ENCODE data around the gene TRIP13.
"Not testable (repeated sequence)": the region's sequence is repeated elsewhere in the genome, so short reads cannot be mapped to it uniquely, and the experiment has no call there.

TRIP13 gene

GRCh38 chr5:892394-893136 lies at the start of gene TRIP13, which contains the start of gene BRD9:
Gene TRIP13, plus strand, starts transcription at chr5:892884. Its CDS starts 115 bp downstream, at chr5:892999.
Gene BRD9, minus strand, starts transcription at chr5:892801. Its CDS starts 144 bp downstream, at chr5:892657.
- TF ChIP-seq CTCF (IDR thresholded peaks at IDR 0.05; ENCODE audit: low read depth, low read length, missing control alignments): no peak
- in situ Hi-C loops (cut with HindIII; ENCODE audit: low pct_ligation_motif_present, low sequenced_read_pairs): no loop called here
- DNase-seq: peak; percentile 52
- Histone ChIP-seq H3K27me3 (replicated peaks) (no peaks in the 10 kb centered on the region), H3K36me3 (replicated peaks) (peaks cover 31% of the 10 kb centered on the region), H3K27ac (peak within 1 kb of the TSS; percentile 85), H3K4me3 (ENCODE audit: low read depth, low read length) (peak within 1 kb of the TSS; percentile 92)

- DNase-seq; H3K36me3 ChIP-seq (replicated peaks); H3K27me3 ChIP-seq (replicated peaks); H3K4me3 ChIP-seq (ENCODE audit: low read depth, low read length); in situ Hi-C loops (cut with HindIII; ENCODE audit: low pct_ligation_motif_present, low sequenced_read_pairs); H3K27ac ChIP-seq: not testable (repeated sequence)
Observed at GRCh38 chr5:843371-843770, 49.3 kb upstream of the TRIP13 start.

- DNase-seq; in situ Hi-C loops (cut with HindIII; ENCODE audit: low pct_ligation_motif_present, low sequenced_read_pairs); H3K27ac ChIP-seq; H3K36me3 ChIP-seq (replicated peaks); H3K27me3 ChIP-seq (replicated peaks); H3K4me3 ChIP-seq (ENCODE audit: low read depth, low read length): not testable (repeated sequence)
Observed at GRCh38 chr5:843926-844325, 48.8 kb upstream of the TRIP13 start.

DNA sequence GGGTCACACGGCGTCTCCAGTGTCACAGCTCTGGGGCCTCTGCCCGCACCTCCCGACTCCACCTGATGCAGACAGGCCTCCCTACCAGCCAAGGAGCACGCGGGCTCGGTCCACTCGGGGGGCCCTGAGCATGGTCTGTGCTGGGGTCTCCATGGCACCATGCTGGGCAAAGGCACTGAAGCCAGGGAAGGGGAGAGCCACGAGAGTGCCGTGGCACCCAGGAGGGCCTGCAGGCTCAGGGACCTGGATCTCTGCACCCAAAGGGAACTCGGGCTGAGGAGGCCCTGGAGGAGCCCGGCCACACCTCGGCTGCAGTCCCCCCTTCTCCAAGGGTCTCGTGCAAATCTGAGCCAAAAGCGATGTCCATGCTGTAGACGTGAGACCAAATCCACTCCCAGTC lies 48.3 kb upstream of the TRIP13 start:
- H3K36me3 ChIP-seq (replicated peaks); DNase-seq; H3K4me3 ChIP-seq (ENCODE audit: low read depth, low read length); in situ Hi-C loops (cut with HindIII; ENCODE audit: low pct_ligation_motif_present, low sequenced_read_pairs); H3K27ac ChIP-seq; H3K27me3 ChIP-seq (replicated peaks): not testable (repeated sequence)

DNA sequence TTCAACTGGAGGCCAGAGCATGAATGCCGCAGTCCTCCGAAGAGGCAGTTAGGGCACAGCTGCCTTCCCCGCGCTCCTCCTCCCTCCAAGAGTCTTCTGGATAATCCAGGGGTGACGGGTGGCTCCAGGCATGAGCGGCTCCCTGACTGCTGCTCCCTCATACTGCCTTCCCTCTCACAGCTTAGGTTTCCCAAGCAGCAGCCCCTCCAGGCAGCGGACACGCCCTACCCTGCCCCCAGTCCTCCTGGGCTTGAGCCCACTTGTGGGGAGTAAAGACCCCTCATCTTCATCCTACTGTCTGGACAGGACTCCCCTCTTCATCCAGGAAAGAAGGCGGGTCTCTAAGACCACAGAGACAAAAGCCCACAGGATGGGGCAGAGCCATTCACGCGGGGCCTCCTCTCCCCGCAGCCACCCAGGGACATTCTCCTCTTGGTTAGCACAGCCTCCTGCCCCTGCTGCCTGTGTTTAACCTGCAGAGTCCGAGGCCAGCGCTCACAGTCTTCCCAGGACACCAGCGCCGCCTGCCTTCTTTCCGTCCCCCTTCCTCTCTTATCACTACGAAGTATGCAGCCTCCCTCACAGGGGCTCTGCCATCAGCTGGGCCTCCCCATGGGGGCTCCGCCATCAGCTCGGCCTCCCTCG lies 47.5 kb upstream of the TRIP13 start:
- H3K27me3 ChIP-seq (replicated peaks); H3K4me3 ChIP-seq (ENCODE audit: low read depth, low read length); H3K27ac ChIP-seq; in situ Hi-C loops (cut with HindIII; ENCODE audit: low pct_ligation_motif_present, low sequenced_read_pairs); DNase-seq; H3K36me3 ChIP-seq (replicated peaks): not testable (repeated sequence)

GRCh38 chr5:845676-846601 lies 46.7 kb upstream of the TRIP13 start:
- H3K27ac ChIP-seq; DNase-seq; H3K36me3 ChIP-seq (replicated peaks); H3K4me3 ChIP-seq (ENCODE audit: low read depth, low read length); H3K27me3 ChIP-seq (replicated peaks); in situ Hi-C loops (cut with HindIII; ENCODE audit: low pct_ligation_motif_present, low sequenced_read_pairs): not testable (repeated sequence)

DNA sequence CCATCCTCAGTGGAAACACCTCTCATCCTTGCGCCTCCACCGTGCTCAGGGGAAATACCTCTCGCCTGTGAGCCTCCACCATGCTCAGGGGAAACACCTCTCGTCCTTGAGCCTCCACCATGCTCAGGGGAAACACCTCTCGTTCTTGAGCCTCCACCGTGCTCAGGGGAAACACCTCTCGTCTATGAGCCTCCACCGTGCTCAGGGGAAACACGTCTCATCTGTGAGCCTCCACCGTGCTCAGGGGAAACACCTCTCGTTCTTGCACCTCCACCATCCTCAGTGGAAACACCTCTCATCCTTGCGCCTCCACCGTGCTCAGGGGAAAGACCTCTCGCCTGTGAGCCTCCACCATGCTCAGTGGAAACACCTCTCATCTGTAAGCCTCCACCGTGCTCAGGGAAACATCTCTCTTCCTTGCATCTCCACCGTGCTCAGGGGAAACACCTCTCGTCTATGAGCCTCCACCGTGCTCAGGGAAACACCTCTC lies 46.0 kb upstream of the TRIP13 start:
- H3K27ac ChIP-seq; DNase-seq; H3K4me3 ChIP-seq (ENCODE audit: low read depth, low read length); H3K27me3 ChIP-seq (replicated peaks); H3K36me3 ChIP-seq (replicated peaks); in situ Hi-C loops (cut with HindIII; ENCODE audit: low pct_ligation_motif_present, low sequenced_read_pairs): not testable (repeated sequence)

- H3K27ac ChIP-seq; H3K4me3 ChIP-seq (ENCODE audit: low read depth, low read length); in situ Hi-C loops (cut with HindIII; ENCODE audit: low pct_ligation_motif_present, low sequenced_read_pairs); H3K27me3 ChIP-seq (replicated peaks); H3K36me3 ChIP-seq (replicated peaks); DNase-seq: not testable (repeated sequence)
Observed at GRCh38 chr5:847212-847611, 45.5 kb upstream of the TRIP13 start.

DNA sequence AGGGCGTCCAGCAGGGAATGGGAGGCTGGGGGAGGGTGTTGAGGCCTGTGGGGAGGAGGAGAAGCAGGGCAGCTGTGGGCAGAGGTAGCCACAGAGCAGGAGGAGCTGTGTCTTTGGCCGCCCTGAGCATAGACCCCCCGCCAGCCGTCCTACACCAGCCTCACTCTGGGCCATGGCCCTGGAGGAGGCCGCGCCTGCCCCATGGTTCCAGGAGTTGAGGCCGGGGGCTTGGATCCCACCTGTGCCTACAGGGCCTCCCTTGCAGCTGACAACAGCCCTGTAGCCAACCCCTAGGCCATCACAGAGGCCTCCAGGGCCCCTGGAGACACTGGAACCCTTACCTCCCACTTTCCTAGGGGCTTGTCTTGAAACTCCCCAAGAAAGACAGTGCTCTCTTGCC lies 44.9 kb upstream of the TRIP13 start:
- H3K4me3 ChIP-seq (ENCODE audit: low read depth, low read length); H3K36me3 ChIP-seq (replicated peaks); H3K27me3 ChIP-seq (replicated peaks); DNase-seq; H3K27ac ChIP-seq; in situ Hi-C loops (cut with HindIII; ENCODE audit: low pct_ligation_motif_present, low sequenced_read_pairs): not testable (repeated sequence)

All from brain microvascular endothelial cell (primary cell).